MG63 (cell line): ENCODE data around the gene SFTPB. TPM values are rescaled to one million over a fixed set of nuclear protein-coding genes. Genes with fewer than 3 reads are reported as not detected.

Experiments used
- DNase-seq: peaks from one replicate; pipeline ENCODE4 v3.0.0-alpha.2; 2020
- H3K27me3 ChIP-seq: fragments of 250-450 bp; sonication (Bioruptor Pico); 2 replicates; pipeline ENCODE4 v1.5.1; 2020; ENCODE audit warnings: mild to moderate bottlenecking, moderate library complexity
- H3K36me3 ChIP-seq: fragments of 250-450 bp; sonication (Bioruptor Pico); 2 replicates; pipeline ENCODE4 v1.5.1; 2020; ENCODE audit warnings: mild to moderate bottlenecking, moderate library complexity
- H3K4me3 ChIP-seq: fragments of 250-450 bp; sonication (Bioruptor Pico); 2 replicates; pipeline ENCODE4 v1.5.1; 2020; ENCODE audit warnings: mild to moderate bottlenecking, moderate library complexity
- H3K9me3 ChIP-seq: fragments of 250-450 bp; sonication (Bioruptor Pico); 2 replicates; pipeline ENCODE4 v1.5.1; 2020; ENCODE audit warnings: mild to moderate bottlenecking, moderate library complexity
- total RNA-seq: library from RNA; depleted of rRNA; stranded (reverse); fragments of >200 nt; shearing (Covaris generic); gene quantifications from 2 replicates; pipeline ENCODE4 v1.2.3, GENCODE V29; 2014; ENCODE audit warnings: low replicate concordance; rRNA removed

Gene SFTPB
- total RNA-seq, 1 experiment from 2014 or later, result 0.16 TPM

DNA sequence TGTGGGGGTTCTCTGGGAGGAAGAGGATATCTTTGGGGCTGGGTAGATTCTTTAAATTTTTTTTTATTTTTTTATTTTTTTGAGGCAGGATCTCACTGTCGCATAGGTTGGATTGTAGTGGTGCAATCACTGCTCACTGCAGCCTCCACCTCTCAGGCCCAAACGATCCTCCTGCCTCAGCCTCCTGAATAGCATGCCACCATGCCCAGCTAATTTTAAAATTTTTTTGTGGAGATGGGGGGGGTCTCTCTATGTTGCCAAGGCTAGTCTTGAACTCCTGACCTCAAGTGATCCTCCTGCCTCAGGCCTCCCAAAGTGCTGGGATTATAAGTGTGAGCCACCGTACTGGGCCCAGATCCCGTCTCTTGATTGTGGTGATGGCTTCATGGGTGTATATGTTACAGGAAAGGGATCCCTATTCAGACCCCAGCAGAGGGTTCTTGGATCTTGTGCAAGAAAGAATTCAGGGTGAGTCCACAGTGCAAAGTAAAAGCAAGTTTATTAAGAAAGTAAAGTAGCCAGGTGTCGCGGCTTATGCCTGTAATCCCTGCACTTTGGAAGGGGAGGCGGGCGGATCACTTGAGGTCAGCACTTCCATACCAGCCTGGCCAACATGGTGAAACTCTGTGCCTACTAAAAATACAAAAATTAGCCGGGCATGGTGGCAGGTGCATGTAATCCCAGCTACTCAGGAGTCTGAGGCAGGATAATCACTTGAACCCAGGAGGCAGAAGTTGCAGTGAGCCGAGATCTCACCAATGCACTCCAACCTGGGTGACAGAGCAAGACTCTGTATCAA lies 54.1 kb downstream of the SFTPB start:
- no peaks in the 10 kb centered on the region for H3K9me3 ChIP-seq
- no peak for DNase-seq
- peaks cover 26% of the 10 kb centered on the region for H3K36me3 ChIP-seq
- no peaks in the 10 kb centered on the region for H3K27me3 ChIP-seq
- no peak overlapping the region for H3K4me3 ChIP-seq

DNA sequence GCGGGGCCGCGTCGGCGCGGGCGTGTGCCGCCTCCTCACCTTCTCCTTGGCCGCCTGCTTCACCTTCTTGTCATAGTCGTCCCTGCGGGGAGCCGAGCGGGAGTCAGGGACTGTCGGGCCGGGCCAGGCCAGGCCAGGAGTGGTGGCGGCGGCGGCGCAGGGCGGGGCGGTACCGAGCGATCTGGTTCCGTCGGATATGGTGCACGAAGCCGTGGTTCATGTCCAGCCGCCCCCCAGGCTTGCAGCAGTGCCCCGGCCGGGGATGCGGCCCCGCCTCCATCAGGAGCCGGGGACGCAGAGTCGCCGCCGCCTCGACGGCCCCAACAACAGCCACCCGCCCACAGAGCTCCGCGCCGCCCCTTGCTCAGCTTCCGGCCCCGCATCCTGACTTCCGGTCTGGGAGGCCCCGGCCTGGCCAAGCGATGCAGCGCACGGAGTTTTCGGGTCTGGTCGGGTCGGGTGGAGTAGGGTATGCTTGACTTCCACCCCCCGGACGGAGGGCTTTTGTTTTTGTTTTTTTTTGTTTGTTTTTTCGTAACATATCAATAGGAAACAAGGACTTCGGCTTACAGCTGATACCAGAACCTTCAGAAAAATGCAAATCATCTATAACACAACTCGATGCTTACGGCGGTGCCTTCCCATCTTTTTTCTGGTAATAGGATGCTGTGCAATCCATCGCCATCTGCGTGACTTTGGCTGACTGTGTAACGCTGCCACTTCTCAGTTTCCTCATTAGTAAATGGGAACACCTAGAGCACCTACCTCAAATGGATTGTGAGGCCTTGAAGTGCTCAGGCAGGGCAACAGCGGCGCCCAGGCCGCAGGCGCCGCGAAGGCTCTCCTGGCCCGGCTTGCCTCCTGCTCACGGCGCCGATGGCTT lies 56.1 kb downstream of the SFTPB start, which contains the start of gene C2orf68:
C2orf68 (minus strand) TSS at position 362 of the 883 bp plus-strand sequence; CDS start at position 280, 82 bp downstream.
- no peaks in the 10 kb centered on the region for H3K27me3 ChIP-seq
- H3K4me3 ChIP-seq, result peak within 1 kb of the TSS; percentile 85
- peak; percentile 91 for DNase-seq
- H3K9me3 ChIP-seq, result no peaks in the 10 kb centered on the region
- H3K36me3 ChIP-seq, result peaks cover 16% of the 10 kb centered on the region

DNA sequence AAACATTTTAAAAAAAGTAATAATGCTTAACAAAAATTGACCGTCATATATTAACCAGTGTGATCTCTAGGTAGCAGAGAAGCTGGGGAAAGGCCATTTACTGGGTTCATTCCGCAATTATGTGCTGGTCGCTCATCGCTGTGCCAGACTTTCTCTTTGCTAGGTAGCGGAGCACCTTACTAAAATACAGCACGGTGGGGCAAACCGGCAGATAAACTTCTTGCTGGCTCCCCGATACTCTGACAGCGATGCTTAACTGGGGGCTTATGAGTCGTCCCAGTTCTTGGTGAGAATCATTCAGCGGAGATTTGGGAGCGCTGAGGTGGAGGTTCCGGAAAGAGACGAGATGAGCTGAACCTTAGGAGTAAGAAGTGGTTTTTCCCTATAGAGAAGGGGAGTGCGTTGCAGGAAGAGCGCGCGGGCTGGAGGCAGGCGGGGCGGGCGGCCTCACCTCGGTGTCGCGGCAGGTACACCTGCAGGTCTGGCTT lies 56.7 kb downstream of the SFTPB start:
- no peak for DNase-seq
- Histone ChIP-seq H3K27me3 (no peaks in the 10 kb centered on the region), H3K4me3 (peak overlapping the region; percentile 85), H3K36me3 (peaks cover 16% of the 10 kb centered on the region), H3K9me3 (no peaks in the 10 kb centered on the region)

Other genes with a start within 250 kb of the SFTPB start
- 0.76 and 1.2 TPM in 2 replicates for gene SH2D6, start 249.5 kb downstream of the SFTPB start, total RNA-seq
- gene MAT2A, start 129.0 kb downstream of the SFTPB start, total RNA-seq, result 116 and 137 TPM in 2 replicates
- gene GGCX, start 106.7 kb downstream of the SFTPB start, total RNA-seq, result 28.9 and 45.6 TPM in 2 replicates
- not detected in 2 replicates for gene VAMP8, start 90.6 kb downstream of the SFTPB start, total RNA-seq
- gene VAMP5, start 83.8 kb downstream of the SFTPB start, total RNA-seq, result 8.3 and 76.7 TPM in 2 replicates
- 167 and 209 TPM in 2 replicates for gene RNF181, start 72.5 kb downstream of the SFTPB start, total RNA-seq
- gene TMEM150A, start 65.5 kb downstream of the SFTPB start, total RNA-seq, result 3.9 and 6.8 TPM in 2 replicates
- 16.2 and 17.3 TPM in 2 replicates for gene C2orf68, start 56.1 kb downstream of the SFTPB start, total RNA-seq
- 86.8 and 313 TPM in 2 replicates for gene USP39, start 52.0 kb downstream of the SFTPB start, total RNA-seq
- gene GNLY, start 26.2 kb upstream of the SFTPB start, total RNA-seq, result not detected in 2 replicates
- gene ATOH8, start 85.8 kb upstream of the SFTPB start, total RNA-seq, result 43.5 and 59.1 TPM in 2 replicates
- 2.1 and 10.0 TPM in 2 replicates for gene ST3GAL5, start 220.8 kb upstream of the SFTPB start, total RNA-seq